ENCODE results near the gene LRRK2. TPM values are rescaled to one million over a fixed set of nuclear protein-coding genes. Genes with fewer than 3 reads are reported as not detected.

The LRRK2 gene
- total and polyA plus RNA-seq, 7 donors = 0.74 to 8.4 (median 4.7) TPM

- DNase-seq (no peak), ATAC-seq (no peak)
- no peaks in the 10 kb centered on the region for H3K36me3 ChIP-seq (ENCODE audit: insufficient read depth in 1 of 2, low read depth in 1 of 2)
- intact Hi-C loops (cut with DNase I) = no loop called here
- H3K9me3 ChIP-seq = no peaks in the 10 kb centered on the region
- H3K27ac ChIP-seq = no peak overlapping the region
- no peaks in the 10 kb centered on the region for H3K27me3 ChIP-seq (ENCODE audit: insufficient read depth in 3 of 3, low read length in 2 of 3)
- no peaks in the 10 kb centered on the region for H3K4me1 ChIP-seq
- WGBS, 3 donors = 89 to 97% (median 94%) methylated on average over 1 of the region's 1 CpG
- H3K4me3 ChIP-seq = no peak overlapping the region
- TF ChIP-seq CTCF (IDR thresholded peaks at IDR 0.05) = no peak
Measured at GRCh38 chr12:40181490-40181889, 43.3 kb upstream of the LRRK2 start.

GRCh38 chr12:40183715-40184114 is 41.1 kb upstream of the LRRK2 start:
- no peaks in the 10 kb centered on the region for H3K4me1 ChIP-seq
- TF ChIP-seq CTCF (IDR thresholded peaks at IDR 0.05) = no peak
- no peaks in the 10 kb centered on the region for H3K9me3 ChIP-seq
- H3K27ac ChIP-seq = no peak overlapping the region
- intact Hi-C loops (cut with DNase I) = no loop called here
- no peak overlapping the region for H3K4me3 ChIP-seq
- no peaks in the 10 kb centered on the region for H3K27me3 ChIP-seq (ENCODE audit: insufficient read depth in 3 of 3, low read length in 2 of 3)
- ATAC-seq (no peak), DNase-seq (no peak)
- WGBS, 3 donors = 81 to 90% (median 83%) methylated on average over 1 of the region's 1 CpG
- no peaks in the 10 kb centered on the region for H3K36me3 ChIP-seq (ENCODE audit: insufficient read depth in 1 of 2, low read depth in 1 of 2)

- ATAC-seq (no peak), DNase-seq (no peak)
- Histone ChIP-seq H3K36me3 (ENCODE audit: insufficient read depth in 1 of 2, low read depth in 1 of 2) (no peaks in the 10 kb centered on the region), H3K4me3 (no peak overlapping the region), H3K4me1 (no peaks in the 10 kb centered on the region), H3K27me3 (ENCODE audit: insufficient read depth in 3 of 3, low read length in 2 of 3) (no peaks in the 10 kb centered on the region), H3K27ac (no peak overlapping the region), H3K9me3 (no peaks in the 10 kb centered on the region)
- no peak for TF ChIP-seq CTCF (IDR thresholded peaks at IDR 0.05)
- WGBS, 3 donors = 85 to 89% (median 86%) methylated on average over 4 of the region's 4 CpGs
- intact Hi-C loops (cut with DNase I) = no loop called here
Measured at GRCh38 chr12:40184493-40185302, 40.1 kb upstream of the LRRK2 start.

GRCh38 chr12:40185303-40185693 is 39.5 kb upstream of the LRRK2 start:
- DNase-seq (no peak), ATAC-seq (no peak)
- H3K27me3 ChIP-seq (ENCODE audit: insufficient read depth in 3 of 3, low read length in 2 of 3) = no peaks in the 10 kb centered on the region
- H3K9me3 ChIP-seq = no peaks in the 10 kb centered on the region
- no peak for TF ChIP-seq CTCF (IDR thresholded peaks at IDR 0.05)
- no peaks in the 10 kb centered on the region for H3K36me3 ChIP-seq (ENCODE audit: insufficient read depth in 1 of 2, low read depth in 1 of 2)
- no peaks in the 10 kb centered on the region for H3K4me1 ChIP-seq
- no peak overlapping the region for H3K4me3 ChIP-seq
- H3K27ac ChIP-seq = no peak overlapping the region
- 80 to 85% (median 81%) methylated on average over 4 of the region's 4 CpGs for WGBS, 3 donors
- intact Hi-C loops (cut with DNase I) = no loop called here

Data from psoas muscle (tissue), 8 donors.